ENCODE results near the gene ZNF197.
A peak's percentile ranks its signal among the peaks of the same experiment; 100 is the strongest.
"Not testable (repeated sequence)": the region's sequence is repeated elsewhere in the genome, so short reads cannot be mapped to it uniquely, and the experiment has no call there.

The ZNF197 gene

DNA sequence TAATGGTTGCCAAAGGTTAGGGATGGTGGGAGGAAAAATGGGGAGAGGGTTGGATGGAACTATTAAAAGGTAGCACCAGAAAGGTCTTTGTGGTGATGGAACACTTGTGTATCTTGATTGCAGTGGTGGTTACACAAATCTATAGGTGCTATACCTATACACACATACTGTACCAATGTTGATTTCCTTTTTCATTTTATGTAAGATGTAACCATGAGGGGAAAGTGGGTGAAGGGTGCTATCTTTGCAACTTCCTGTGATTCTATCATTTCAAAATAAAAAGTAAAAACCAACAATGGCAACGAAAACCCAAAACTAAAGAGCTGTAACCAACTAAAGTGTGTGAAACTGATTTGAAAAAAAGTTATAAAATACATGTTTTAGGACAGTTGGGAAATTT is 22.9 kb downstream of the ZNF197 start:
- no peak for ATAC-seq
- Mint-ChIP-seq H3K4me3 (peak overlapping the region; percentile 92), H3K36me3 (peaks cover 32% of the 10 kb centered on the region), H3K4me1 (peaks cover 24% of the 10 kb centered on the region), H3K9me3 (peaks cover 2% of the 10 kb centered on the region), H3K27ac (peak overlapping the region; percentile 81), H3K27me3 (no peaks in the 10 kb centered on the region)

GRCh38 chr3:44648564-44649229 is 23.9 kb downstream of the ZNF197 start, which contains the start of gene ZNF35:
ZNF35 (plus strand) TSS chr3:44648732; CDS start chr3:44651068, 2,336 bp downstream.
- Mint-ChIP-seq H3K36me3 (peaks cover 32% of the 10 kb centered on the region), H3K27ac (peak within 1 kb of the TSS; percentile 81), H3K4me3 (peak within 1 kb of the TSS; percentile 92), H3K4me1 (peaks cover 24% of the 10 kb centered on the region), H3K27me3 (no peaks in the 10 kb centered on the region), H3K9me3 (peaks cover 2% of the 10 kb centered on the region)
- peak; percentile 94 for ATAC-seq

GRCh38 chr3:44649709-44650108 is 24.9 kb downstream of the ZNF197 start:
- Mint-ChIP-seq H3K4me1 (peaks cover 24% of the 10 kb centered on the region), H3K4me3 (no peak overlapping the region), H3K36me3 (peaks cover 40% of the 10 kb centered on the region), H3K27ac (no peak overlapping the region), H3K9me3 (peaks cover 7% of the 10 kb centered on the region), H3K27me3 (no peaks in the 10 kb centered on the region)
- no peak for ATAC-seq

- Mint-ChIP-seq H3K36me3 (peaks cover 76% of the 10 kb centered on the region), H3K9me3 (peaks cover 24% of the 10 kb centered on the region), H3K4me1 (peaks cover 10% of the 10 kb centered on the region), H3K4me3 (no peak overlapping the region), H3K27me3 (no peaks in the 10 kb centered on the region), H3K27ac (no peak overlapping the region)
- ATAC-seq: no peak
Observed at GRCh38 chr3:44654039-44654438, 29.2 kb downstream of the ZNF197 start.

GRCh38 chr3:44659015-44659414 is 34.2 kb downstream of the ZNF197 start:
- Mint-ChIP-seq H3K36me3 (peaks cover 74% of the 10 kb centered on the region), H3K4me3 (no peak overlapping the region), H3K27ac (no peak overlapping the region), H3K4me1 (no peaks in the 10 kb centered on the region), H3K27me3 (no peaks in the 10 kb centered on the region), H3K9me3 (peaks cover 27% of the 10 kb centered on the region)
- no peak for ATAC-seq

DNA sequence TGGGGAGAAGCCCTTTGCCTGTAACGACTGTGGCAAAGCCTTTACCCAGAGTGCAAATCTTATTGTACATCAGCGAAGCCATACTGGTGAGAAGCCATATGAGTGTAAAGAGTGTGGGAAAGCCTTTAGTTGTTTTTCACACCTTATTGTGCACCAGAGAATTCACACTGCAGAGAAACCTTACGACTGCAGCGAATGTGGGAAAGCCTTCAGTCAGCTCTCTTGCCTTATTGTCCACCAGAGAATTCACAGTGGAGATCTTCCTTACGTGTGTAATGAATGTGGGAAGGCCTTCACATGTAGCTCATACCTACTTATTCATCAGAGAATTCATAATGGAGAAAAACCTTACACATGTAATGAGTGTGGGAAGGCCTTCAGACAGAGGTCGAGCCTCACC is 34.6 kb downstream of the ZNF197 start:
- Mint-ChIP-seq H3K27ac (no peak overlapping the region), H3K27me3 (no peaks in the 10 kb centered on the region), H3K4me3 (no peak overlapping the region), H3K4me1 (no peaks in the 10 kb centered on the region), H3K36me3 (peaks cover 73% of the 10 kb centered on the region), H3K9me3 (peaks cover 26% of the 10 kb centered on the region)
- no peak for ATAC-seq

DNA sequence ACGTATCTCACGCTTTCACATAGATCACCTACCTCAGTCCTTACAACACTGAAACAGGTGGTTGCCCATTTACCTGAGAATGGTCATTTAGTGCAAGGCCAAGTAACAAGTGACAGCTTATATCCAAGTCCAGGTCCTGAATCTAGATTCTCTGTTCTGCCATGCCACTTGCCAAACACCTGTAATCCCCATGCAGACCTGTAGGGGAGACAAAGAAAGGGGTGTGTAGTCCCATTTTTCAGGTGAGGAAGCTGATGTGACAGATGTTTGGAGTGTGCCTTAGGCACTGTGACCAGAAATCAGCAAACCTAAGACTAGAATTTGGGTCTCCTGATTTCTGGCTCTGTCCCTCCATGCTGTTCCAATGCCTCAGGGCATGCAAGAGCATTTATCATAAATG is 36.4 kb downstream of the ZNF197 start:
- Mint-ChIP-seq H3K4me3 (no peak overlapping the region), H3K9me3 (peaks cover 28% of the 10 kb centered on the region), H3K36me3 (peaks cover 79% of the 10 kb centered on the region), H3K27me3 (no peaks in the 10 kb centered on the region), H3K4me1 (no peaks in the 10 kb centered on the region), H3K27ac (no peak overlapping the region)
- ATAC-seq: no peak

- Mint-ChIP-seq H3K4me3 (no peak overlapping the region), H3K4me1 (no peaks in the 10 kb centered on the region), H3K27me3 (no peaks in the 10 kb centered on the region), H3K9me3 (peaks cover 13% of the 10 kb centered on the region), H3K27ac (no peak overlapping the region), H3K36me3 (peaks cover 53% of the 10 kb centered on the region)
- ATAC-seq: no peak
Observed at GRCh38 chr3:44665173-44665572, 40.3 kb downstream of the ZNF197 start.

GRCh38 chr3:44666346-44666745 is 41.5 kb downstream of the ZNF197 start:
- Mint-ChIP-seq H3K4me3 (no peak overlapping the region), H3K36me3 (peaks cover 42% of the 10 kb centered on the region), H3K9me3 (peaks cover 13% of the 10 kb centered on the region), H3K4me1 (no peaks in the 10 kb centered on the region), H3K27ac (no peak overlapping the region), H3K27me3 (no peaks in the 10 kb centered on the region)
- ATAC-seq: no peak

DNA sequence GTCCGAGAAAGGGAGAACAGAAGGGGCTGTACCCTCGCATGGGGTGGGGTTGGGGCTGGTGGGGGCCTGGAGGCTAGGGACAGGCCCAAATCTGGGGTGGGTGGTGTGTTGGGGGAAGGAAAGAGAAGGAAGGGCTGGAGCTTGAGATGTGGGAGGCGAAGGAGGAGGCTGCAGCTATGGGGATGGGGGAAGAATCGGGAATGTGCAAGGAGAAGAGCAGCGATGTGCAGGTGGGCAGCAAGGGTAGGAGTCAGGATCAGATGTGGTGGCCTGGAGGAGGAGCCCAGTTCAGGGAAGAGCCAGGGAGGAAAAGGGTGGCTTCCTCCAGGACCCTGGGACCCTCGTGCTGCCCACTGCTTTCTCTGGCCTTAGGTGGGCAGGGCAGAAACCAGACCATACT is 44.9 kb downstream of the ZNF197 start:
- H3K9me3 Mint-ChIP-seq: peaks cover 24% of the 10 kb centered on the region
- no peak for ATAC-seq
- H3K36me3 Mint-ChIP-seq: peaks cover 46% of the 10 kb centered on the region
- H3K27ac Mint-ChIP-seq: no peak overlapping the region
- H3K27me3 Mint-ChIP-seq: no peaks in the 10 kb centered on the region
- H3K4me1 Mint-ChIP-seq: no peaks in the 10 kb centered on the region
- H3K4me3 Mint-ChIP-seq: no peak overlapping the region

GRCh38 chr3:44673466-44673865 is 48.6 kb downstream of the ZNF197 start:
- H3K4me3 Mint-ChIP-seq, ATAC-seq, H3K27me3 Mint-ChIP-seq, H3K4me1 Mint-ChIP-seq, H3K27ac Mint-ChIP-seq: not testable (repeated sequence)
- H3K9me3 Mint-ChIP-seq: peaks cover 20% of the 10 kb centered on the region
- H3K36me3 Mint-ChIP-seq: peaks cover 34% of the 10 kb centered on the region

DNA sequence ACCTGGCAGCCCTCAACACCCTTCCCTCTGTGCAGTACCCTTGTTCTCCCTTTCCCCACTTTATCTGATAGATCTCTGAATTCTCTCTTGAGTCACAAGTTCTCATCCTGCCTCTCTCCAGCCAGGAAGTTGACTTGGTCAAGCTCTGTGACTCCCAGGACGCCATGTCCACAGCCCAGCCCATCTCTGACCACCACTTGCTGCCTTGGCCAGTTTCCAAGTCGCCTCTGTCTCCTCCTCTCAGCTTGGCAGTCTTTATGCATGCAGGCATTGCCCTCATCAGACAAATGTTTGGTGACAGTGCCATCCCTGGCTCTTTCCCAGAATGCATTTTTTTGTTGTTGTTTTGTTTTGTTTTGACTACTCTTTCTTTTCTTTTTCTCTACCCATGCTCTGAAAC is 49.4 kb downstream of the ZNF197 start:
- H3K27ac Mint-ChIP-seq: no peak overlapping the region
- H3K4me3 Mint-ChIP-seq: no peak overlapping the region
- H3K36me3 Mint-ChIP-seq: peaks cover 34% of the 10 kb centered on the region
- peaks cover 20% of the 10 kb centered on the region for H3K9me3 Mint-ChIP-seq
- no peaks in the 10 kb centered on the region for H3K27me3 Mint-ChIP-seq
- H3K4me1 Mint-ChIP-seq: no peaks in the 10 kb centered on the region
- no peak for ATAC-seq

DNA sequence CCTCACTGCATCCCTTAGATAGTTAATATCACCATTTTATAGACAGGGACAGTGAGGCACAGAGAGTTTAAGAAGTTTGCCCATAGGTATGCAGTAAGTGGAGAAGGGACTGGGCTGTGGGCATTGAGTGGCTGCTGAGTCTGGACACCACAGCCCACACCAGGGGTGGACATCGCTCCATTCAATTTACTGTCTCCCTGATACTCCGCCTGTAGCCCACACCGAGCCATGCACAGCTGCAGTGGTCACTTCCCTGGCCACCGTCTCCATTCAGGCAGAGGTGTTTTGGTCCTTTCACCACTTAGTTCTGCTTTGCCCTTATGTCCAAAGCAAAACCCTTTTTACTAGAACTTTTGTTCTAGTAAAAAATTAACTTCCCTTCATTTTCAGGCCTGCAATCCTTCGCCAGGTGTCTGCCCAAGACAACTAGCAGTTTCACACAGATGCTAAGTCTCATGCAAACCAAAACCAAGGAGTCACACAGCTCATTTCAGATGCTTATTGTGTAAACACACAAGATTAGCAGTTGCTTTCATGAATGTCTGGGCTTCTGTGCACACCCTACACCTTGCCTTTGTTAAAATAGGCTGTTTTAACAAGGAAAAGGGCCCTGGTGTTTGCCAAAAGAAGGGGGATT is 53.8 kb downstream of the ZNF197 start:
- Mint-ChIP-seq H3K9me3 (peaks cover 16% of the 10 kb centered on the region), H3K27ac (no peak overlapping the region), H3K36me3 (peaks cover 43% of the 10 kb centered on the region), H3K4me3 (no peak overlapping the region), H3K27me3 (no peaks in the 10 kb centered on the region), H3K4me1 (no peaks in the 10 kb centered on the region)
- ATAC-seq: no peak

DNA sequence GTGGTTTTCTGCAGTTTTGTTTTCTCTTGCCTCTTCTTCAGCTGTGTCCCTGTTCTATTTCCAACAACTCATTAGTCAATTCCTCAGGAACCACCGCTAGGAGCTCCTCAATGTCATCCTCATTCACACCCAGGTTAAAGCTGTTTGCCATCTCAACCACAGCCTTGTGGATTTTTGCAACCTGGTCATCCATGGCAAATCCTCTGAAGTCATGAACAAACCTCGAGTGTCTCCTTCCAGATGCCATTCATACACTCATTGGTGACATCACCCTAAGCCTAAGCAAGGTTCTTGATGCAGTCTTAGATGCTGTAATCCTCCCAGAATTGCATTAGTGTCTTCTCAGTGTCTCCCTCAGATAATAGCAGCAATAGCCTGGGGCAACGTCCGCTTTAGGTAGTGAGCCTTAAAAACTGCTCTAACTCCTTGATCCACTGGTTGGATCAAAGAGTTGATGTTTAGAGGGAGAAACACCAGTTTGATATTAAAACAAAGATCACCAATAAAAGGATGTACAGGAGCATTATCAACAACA is 56.2 kb downstream of the ZNF197 start:
- H3K4me3 Mint-ChIP-seq: no peak overlapping the region
- H3K4me1 Mint-ChIP-seq: peaks cover 16% of the 10 kb centered on the region
- peaks cover 52% of the 10 kb centered on the region for H3K36me3 Mint-ChIP-seq
- no peaks in the 10 kb centered on the region for H3K27me3 Mint-ChIP-seq
- H3K27ac Mint-ChIP-seq: no peak overlapping the region
- no peak for ATAC-seq
- H3K9me3 Mint-ChIP-seq: peaks cover 9% of the 10 kb centered on the region

- Mint-ChIP-seq H3K27ac (no peak overlapping the region), H3K9me3 (peaks cover 17% of the 10 kb centered on the region), H3K36me3 (peaks cover 53% of the 10 kb centered on the region), H3K4me3 (no peak overlapping the region), H3K4me1 (peaks cover 16% of the 10 kb centered on the region), H3K27me3 (peaks cover 12% of the 10 kb centered on the region)
- ATAC-seq: no peak
Observed at GRCh38 chr3:44682182-44682896, 57.5 kb downstream of the ZNF197 start.

All from stimulated activated memory B cell treated with anti-CD40 and anti-IgM and Interleukin-4, amounts not matched to agents 10 μg/mL and 1 μg/mL and 100 μg/mL, for 72 hours (primary cell).